ENCODE measurements around the gene OPRL1.

DNA sequence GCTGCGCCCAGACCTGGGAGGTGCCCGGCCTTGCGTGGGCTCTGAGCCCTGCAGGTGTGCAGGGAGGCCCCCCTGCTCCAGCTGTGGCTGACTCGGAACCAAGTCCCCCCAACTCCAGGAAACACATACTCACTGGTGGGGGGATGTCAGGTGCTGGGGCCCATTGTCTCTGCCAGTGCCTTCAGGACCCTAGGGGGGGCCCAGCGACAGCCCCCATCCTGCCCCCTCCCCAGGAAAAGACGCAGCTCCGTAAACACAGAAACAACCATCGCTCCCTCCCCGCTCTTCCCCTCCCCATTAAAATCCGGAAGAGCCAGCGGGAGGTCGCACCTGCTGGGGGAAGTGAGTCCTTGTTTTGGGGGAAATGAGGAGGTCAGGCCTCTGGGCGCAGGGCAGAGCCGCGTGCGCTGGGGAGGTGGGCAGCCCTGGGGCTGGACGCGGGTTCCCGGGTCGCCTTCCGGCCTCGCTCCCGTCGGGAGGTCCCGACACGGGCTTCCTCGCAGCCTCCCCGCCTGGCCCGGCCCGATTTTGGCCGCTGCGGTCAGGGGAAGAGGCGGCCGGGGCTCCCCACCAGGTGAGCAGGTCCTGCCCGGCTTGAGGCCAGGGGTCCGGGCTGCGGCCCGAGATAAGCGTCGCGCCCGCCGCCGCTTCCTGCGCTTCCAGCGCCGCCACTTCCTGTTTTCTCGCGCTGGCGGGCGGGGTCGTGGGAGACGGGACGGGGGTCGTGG is 37.7 kb upstream of the OPRL1 start:
- TF ChIP-seq, protein P1, sequence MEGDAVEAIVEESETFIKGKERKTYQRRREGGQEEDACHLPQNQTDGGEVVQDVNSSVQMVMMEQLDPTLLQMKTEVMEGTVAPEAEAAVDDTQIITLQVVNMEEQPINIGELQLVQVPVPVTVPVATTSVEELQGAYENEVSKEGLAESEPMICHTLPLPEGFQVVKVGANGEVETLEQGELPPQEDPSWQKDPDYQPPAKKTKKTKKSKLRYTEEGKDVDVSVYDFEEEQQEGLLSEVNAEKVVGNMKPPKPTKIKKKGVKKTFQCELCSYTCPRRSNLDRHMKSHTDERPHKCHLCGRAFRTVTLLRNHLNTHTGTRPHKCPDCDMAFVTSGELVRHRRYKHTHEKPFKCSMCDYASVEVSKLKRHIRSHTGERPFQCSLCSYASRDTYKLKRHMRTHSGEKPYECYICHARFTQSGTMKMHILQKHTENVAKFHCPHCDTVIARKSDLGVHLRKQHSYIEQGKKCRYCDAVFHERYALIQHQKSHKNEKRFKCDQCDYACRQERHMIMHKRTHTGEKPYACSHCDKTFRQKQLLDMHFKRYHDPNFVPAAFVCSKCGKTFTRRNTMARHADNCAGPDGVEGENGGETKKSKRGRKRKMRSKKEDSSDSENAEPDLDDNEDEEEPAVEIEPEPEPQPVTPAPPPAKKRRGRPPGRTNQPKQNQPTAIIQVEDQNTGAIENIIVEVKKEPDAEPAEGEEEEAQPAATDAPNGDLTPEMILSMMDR (IDR thresholded peaks at IDR 0.05), result no peak
- no peak for TF ChIP-seq REST (IDR thresholded peaks at IDR 0.05; ENCODE audit: low read depth, low read length)
- TF ChIP-seq EP300 (IDR thresholded peaks at IDR 0.05; ENCODE audit: borderline replicate concordance in 1 of 2, low read depth in 1 of 2, low read length in 1 of 2), result no peak
- TF ChIP-seq RFX5 (IDR thresholded peaks at IDR 0.05; ENCODE audit: low read length), result no peak
- TF ChIP-seq RXRA (IDR thresholded peaks at IDR 0.05; ENCODE audit: borderline replicate concordance, low read depth), result no peak
- no peak for TF ChIP-seq CHD2 (IDR thresholded peaks at IDR 0.05; ENCODE audit: low read length, partially characterized antibody)
- TF ChIP-seq RCOR1 (IDR thresholded peaks at IDR 0.05; ENCODE audit: low read length), result no peak
- TF ChIP-seq POLR2AphosphoS5 (IDR thresholded peaks at IDR 0.05; ENCODE audit: low read depth, low read length), result no peak
- TF ChIP-seq, protein P2, sequence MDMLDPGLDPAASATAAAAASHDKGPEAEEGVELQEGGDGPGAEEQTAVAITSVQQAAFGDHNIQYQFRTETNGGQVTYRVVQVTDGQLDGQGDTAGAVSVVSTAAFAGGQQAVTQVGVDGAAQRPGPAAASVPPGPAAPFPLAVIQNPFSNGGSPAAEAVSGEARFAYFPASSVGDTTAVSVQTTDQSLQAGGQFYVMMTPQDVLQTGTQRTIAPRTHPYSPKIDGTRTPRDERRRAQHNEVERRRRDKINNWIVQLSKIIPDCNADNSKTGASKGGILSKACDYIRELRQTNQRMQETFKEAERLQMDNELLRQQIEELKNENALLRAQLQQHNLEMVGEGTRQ (IDR thresholded peaks at IDR 0.05; ENCODE audit: borderline replicate concordance, low read depth, low read length), result no peak
- TF ChIP-seq SMC3 (IDR thresholded peaks at IDR 0.05; ENCODE audit: low read depth, low read length), result no peak
- TF ChIP-seq NRF1 (IDR thresholded peaks at IDR 0.05; ENCODE audit: low read depth, low read length), result no peak
- TF ChIP-seq ELF1 (IDR thresholded peaks at IDR 0.05), result no peak
